HCT116 (cell line): ENCODE measurements around the gene CCDC87. TPM values are rescaled to one million over a fixed set of nuclear protein-coding genes. Genes with fewer than 3 reads are reported as not detected.

ENCODE experiments used
- ATAC-seq: fragments of 200-7000 bp; cut with Tn5 transposase; 2 replicates; pipeline ENCODE4 v1.9.1; 2020; ENCODE audit warnings: mild to moderate bottlenecking, moderate library complexity
- BruUV-seq: library from RNA; stranded (reverse); fragments of 400-500 nt; replicated peaks from 2 replicates; lab custom pipeline; 2021; lab: Mats Ljungman, UMichigan
- CTCF ChIA-PET: fragments of 300-600 bp; sonication (Branson Sonifier 250); formaldehyde crosslinking; loops from one replicate; lab custom pipeline; 2021; ENCODE audit warnings: antibody characterized with exemption; lab: Charles Lee
- POLR2A ChIA-PET: fragments of 300-600, 350-600 bp; sonication (Branson Sonifier 250); formaldehyde crosslinking; loops from one replicate; lab custom pipeline; 2021; ENCODE audit warnings: antibody characterized with exemption; lab: Charles Lee
- RAD21 ChIA-PET, 2 experiments: fragments of 300-600 bp; sonication (Branson Sonifier 250); formaldehyde crosslinking; loops; one replicate each; lab custom pipeline; 2023; ENCODE audit warnings: low total read pairs in 2 of 2; ENCODE audit not compliant: uncharacterized antibody in 2 of 2, unreplicated experiment in 2 of 2, low non-redundant PET in 1 of 2; lab: Charles Lee
- DNase-seq: peaks from one replicate; pipeline ENCODE4 v3.0.0-alpha.2; 2010; ENCODE audit warnings: low read depth, low spot score
- H2AFZ ChIP-seq: fragments of 200-600 bp; shearing (Covaris generic), sonication (generic); 2 replicates; pipeline ENCODE4 v1.6.1; 2017; ENCODE audit warnings: low read depth, mixed run types, mixed read lengths, antibody characterized with exemption, low read length; ENCODE audit not compliant: poor library complexity, severe bottlenecking
- H3K27ac ChIP-seq: 2 replicates; pipeline ENCODE4 v1.5.1; 2012; ENCODE audit warnings: low read depth, low read length
- H3K27me3 ChIP-seq: fragments of 200-600 bp; sonication (generic); 2 replicates; pipeline ENCODE4 v1.6.1; 2016; ENCODE audit warnings: mixed run types, low read length, mixed read lengths; ENCODE audit not compliant: insufficient read depth
- H3K36me3 ChIP-seq, 2 experiments: fragments of 200-500 bp in 1 of 2; fragments of 200-600 bp in 1 of 2; sonication (Bioruptor generic) in 1 of 2; sonication (generic) in 1 of 2; 2 replicates each; pipeline versions ENCODE4 v1.5.1 to v1.6.1; 2014 to 2016; ENCODE audit warnings: low read length in 2 of 2, inconsistent platforms in 1 of 2, mixed read lengths in 1 of 2, mixed run types in 1 of 2; ENCODE audit not compliant: insufficient read depth in 2 of 2, control insufficient read depth in 1 of 2
- H3K4me1 ChIP-seq, 2 experiments: fragments of 200-600 bp in 1 of 2; sonication (generic) in 1 of 2; 2 replicates each; pipeline versions ENCODE4 v1.5.1 to v1.6.1; 2012 to 2017; ENCODE audit warnings: low read length in 2 of 2, inconsistent platforms in 1 of 2, mild to moderate bottlenecking in 1 of 2, mixed read lengths in 1 of 2, mixed run types in 1 of 2, moderate library complexity in 1 of 2; ENCODE audit not compliant: insufficient read depth in 2 of 2, control insufficient read depth in 1 of 2
- H3K4me2 ChIP-seq: fragments of 200-600 bp; sonication (generic); 2 replicates; pipeline ENCODE4 v1.6.1; 2017; ENCODE audit warnings: mixed run types, low read length, mixed read lengths
- H3K4me3 ChIP-seq, 2 experiments: fragments of 200-600 bp in 1 of 2; sonication (generic) in 1 of 2; replicated peaks in 1 of 2; 2 replicates each; pipeline ENCODE4 v1.5.1; 2011 to 2016; ENCODE audit warnings: low read length in 2 of 2, control low read depth in 1 of 2, low read depth in 1 of 2, mild to moderate bottlenecking in 1 of 2, mixed read lengths in 1 of 2, mixed run types in 1 of 2
- H3K79me2 ChIP-seq: fragments of 200-600 bp; sonication (generic); 2 replicates; pipeline ENCODE4 v1.6.1; 2017; ENCODE audit warnings: mild to moderate bottlenecking, mixed run types, low read length, moderate library complexity, mixed read lengths; ENCODE audit not compliant: insufficient read depth
- H3K9ac ChIP-seq: fragments of 200-600 bp; sonication (generic); 2 replicates; pipeline ENCODE4 v1.6.1; 2016; ENCODE audit warnings: low read length, mixed read lengths
- H3K9me2 ChIP-seq: fragments of 200-600 bp; sonication (generic), shearing (Covaris generic); 2 replicates; pipeline ENCODE4 v1.6.1; 2017; ENCODE audit warnings: mixed run types, mild to moderate bottlenecking, moderate library complexity; ENCODE audit not compliant: insufficient read depth
- H3K9me3 ChIP-seq, 2 experiments: fragments of 200-500 bp in 1 of 2; fragments of 200-600 bp in 1 of 2; sonication (Bioruptor generic) in 1 of 2; sonication (generic) in 1 of 2; 2 replicates each; pipeline ENCODE4 v1.6.1; 2014 to 2017; ENCODE audit warnings: low read length in 2 of 2, mixed read lengths in 2 of 2, inconsistent platforms in 1 of 2, low read depth in 1 of 2, mild to moderate bottlenecking in 1 of 2, mixed run types in 1 of 2, moderate library complexity in 1 of 2; ENCODE audit not compliant: control insufficient read depth in 1 of 2, insufficient read depth in 1 of 2
- H4K20me1 ChIP-seq: fragments of 200-600 bp; sonication (generic), shearing (Covaris generic); 2 replicates; pipeline ENCODE4 v1.6.1; 2017; ENCODE audit warnings: mixed run types, mild to moderate bottlenecking, moderate library complexity; ENCODE audit not compliant: insufficient read depth
- ATF3 ChIP-seq: IDR thresholded peaks from 2 replicates; pipeline ENCODE4 v1.6.1; 2012
- CBX3 ChIP-seq: IDR thresholded peaks from 2 replicates; pipeline ENCODE4 v1.6.1; 2012; ENCODE audit warnings: low read depth
- CEBPB ChIP-seq: IDR thresholded peaks from 2 replicates; pipeline ENCODE4 v1.6.1; 2012; ENCODE audit warnings: low read depth
- CTCF ChIP-seq, 3 experiments: fragments of 200-600 bp in 1 of 3; sonication (generic) in 1 of 3; IDR thresholded peaks in 2 of 3; conservative IDR thresholded peaks in 1 of 3; 2 replicates each; pipeline ENCODE4 v1.5.1; 2012 to 2017; ENCODE audit warnings: low read depth in 2 of 3, low read length in 2 of 3, antibody characterized with exemption in 1 of 3, borderline replicate concordance in 1 of 3, control low read depth in 1 of 3, mild to moderate bottlenecking in 1 of 3, mixed read lengths in 1 of 3, mixed run types in 1 of 3, moderate library complexity in 1 of 3; ENCODE audit not compliant: insufficient read depth in 1 of 3
- EZH2 ChIP-seq: fragments of 200-600 bp; sonication (generic); IDR thresholded peaks from 2 replicates; pipeline ENCODE4 v1.6.1; 2017; ENCODE audit warnings: antibody characterized with exemption, mixed run types
- EZH2phosphoT487 ChIP-seq: fragments of 200-600 bp; IDR thresholded peaks from 2 replicates; pipeline ENCODE4 v1.6.1; 2018; ENCODE audit warnings: antibody characterized with exemption, borderline replicate concordance
- JUND ChIP-seq: IDR thresholded peaks from 2 replicates; pipeline ENCODE4 v1.6.1; 2012
- MAX ChIP-seq: IDR thresholded peaks from 2 replicates; pipeline ENCODE4 v1.6.1; 2012
- POLR2A ChIP-seq: IDR thresholded peaks from 2 replicates; pipeline ENCODE4 v1.7.0; 2011; ENCODE audit warnings: borderline replicate concordance; ENCODE audit not compliant: insufficient read depth, insufficient read length; ENCODE audit errors: extremely low read depth
- SP1 ChIP-seq: IDR thresholded peaks from 2 replicates; pipeline ENCODE4 v1.6.1; 2012; ENCODE audit warnings: low read depth
- SRF ChIP-seq: IDR thresholded peaks from 2 replicates; pipeline ENCODE4 v1.6.1; 2012; ENCODE audit warnings: low read depth
- ZBTB33 ChIP-seq: IDR thresholded peaks from 2 replicates; pipeline ENCODE4 v1.6.1; 2011; ENCODE audit warnings: mild to moderate bottlenecking, low read length, moderate library complexity; ENCODE audit not compliant: insufficient replicate concordance; ENCODE audit errors: extremely low read depth
- ZFX ChIP-seq: fragments of 450-650 bp; IDR thresholded peaks from 2 replicates; pipeline ENCODE4 v1.6.1; 2017
- intact Hi-C: fragments of 100-400 bp; cut with micrococcal nuclease; formaldehyde crosslinking; loops from 2 replicates; pipeline ENCODE4 v1.10.0; 2022
- total RNA-seq: library from RNA; stranded (reverse); gene quantifications from one replicate; pipeline ENCODE4 v1.2.1, GENCODE V29; 2021; ENCODE audit not compliant: unreplicated experiment

The CCDC87 gene
- total RNA-seq, 1 experiment from 2014 or later: 0.39 TPM

GRCh38 chr11:66564984-66565383, 27.9 kb downstream of the CCDC87 start:
- no peak overlapping the region for H3K27ac ChIP-seq
- H3K4me3 ChIP-seq: no peak overlapping the region
- POLR2A ChIA-PET: no interaction called here
- TF ChIP-seq ZFX: no peak
- TF ChIP-seq MAX: no peak
- TF ChIP-seq CEBPB: no peak
- TF ChIP-seq ZBTB33: no peak
- no peak for TF ChIP-seq EZH2
- TF ChIP-seq SRF: no peak
- no peak for TF ChIP-seq CBX3
- no peak for TF ChIP-seq POLR2A
- no peak for TF ChIP-seq CTCF (IDR thresholded peaks at IDR 0.05 in 2 of 3, conservative IDR thresholded peaks at IDR 0.05 in 1 of 3; ENCODE audit: borderline replicate concordance in 1 of 3, insufficient read depth in 1 of 3, low read depth in 2 of 3, low read length in 2 of 3)
- no peak for TF ChIP-seq ATF3
- no peak for TF ChIP-seq EZH2phosphoT487
- no peak for TF ChIP-seq SP1
- TF ChIP-seq JUND: no peak
- TF ChIP-seq, all 23 proteins: peak for 0
- Histone ChIP-seq H3K4me1 (no peaks in the 10 kb centered on the region), H2AFZ (no peak overlapping the region), H4K20me1 (no peaks in the 10 kb centered on the region), H3K9me3 (no peaks in the 10 kb centered on the region), H3K79me2 (no peaks in the 10 kb centered on the region), H3K9ac (no peak overlapping the region), H3K9me2 (no peaks in the 10 kb centered on the region), H3K27me3 (no peaks in the 10 kb centered on the region), H3K36me3 (no peaks in the 10 kb centered on the region), H3K4me2 (no peak overlapping the region)
- BruUV-seq: no TSS peak
- no peak for ATAC-seq
- ChIA-PET CTCF (no interaction called here), RAD21 (no interaction called here)
- DNase-seq: no peak
- intact Hi-C loops: no loop called here
